ENCODE data around the gene HHAT. TPM values are rescaled to one million over a fixed set of nuclear protein-coding genes. Genes with fewer than 3 reads are reported as not detected.

Gene HHAT
- total and polyA plus RNA-seq, 3 donors from 2014 or later = 8.5 to 24.3 (median 23.8) TPM

GRCh38 chr1:210697185-210697584 lies 368.5 kb downstream of the HHAT start:
- H3K9me3 ChIP-seq = no peaks in the 10 kb centered on the region
- TF ChIP-seq POLR2A (IDR thresholded peaks at IDR 0.05) (no peak), CTCF (IDR thresholded peaks at IDR 0.05) (no peak)
- intact Hi-C loops (cut with DNase I; ENCODE audit: low total_unique reads) = no loop called here
- no peaks in the 10 kb centered on the region for H3K4me1 ChIP-seq
- no peak overlapping the region for H3K27ac ChIP-seq
- no peaks in the 10 kb centered on the region for H3K36me3 ChIP-seq (ENCODE audit: low read depth, missing control alignments)
- H3K27me3 ChIP-seq = no peaks in the 10 kb centered on the region
- no peak for DNase-seq
- WGBS, 2 donors = 54 to 59% methylated on average over 2 to 3 of the region's 3 CpGs
- no peak overlapping the region for H3K4me3 ChIP-seq

GRCh38 chr1:210698661-210699060 lies 370.0 kb downstream of the HHAT start:
- no peak for TF ChIP-seq POLR2A (IDR thresholded peaks at IDR 0.05)
- no peak for TF ChIP-seq CTCF (IDR thresholded peaks at IDR 0.05)
- Histone ChIP-seq H3K36me3 (ENCODE audit: low read depth, missing control alignments) (no peaks in the 10 kb centered on the region), H3K4me3 (no peak overlapping the region), H3K27ac (no peak overlapping the region), H3K9me3 (no peaks in the 10 kb centered on the region), H3K4me1 (no peaks in the 10 kb centered on the region), H3K27me3 (no peaks in the 10 kb centered on the region)
- intact Hi-C loops (cut with DNase I; ENCODE audit: low total_unique reads) = no loop called here
- WGBS, 2 donors = 91 to 94% methylated on average over 5 of the region's 5 CpGs
- DNase-seq = no peak

GRCh38 chr1:210700083-210700482 lies 371.4 kb downstream of the HHAT start:
- no peak overlapping the region for H3K4me3 ChIP-seq
- no peaks in the 10 kb centered on the region for H3K27me3 ChIP-seq
- WGBS, 2 donors = 77 to 90% methylated on average over 1 of the region's 1 CpG
- no peaks in the 10 kb centered on the region for H3K9me3 ChIP-seq
- no peaks in the 10 kb centered on the region for H3K4me1 ChIP-seq
- no peak for DNase-seq
- H3K36me3 ChIP-seq (ENCODE audit: low read depth, missing control alignments) = no peaks in the 10 kb centered on the region
- no peak overlapping the region for H3K27ac ChIP-seq
- TF ChIP-seq CTCF (IDR thresholded peaks at IDR 0.05) (no peak), POLR2A (IDR thresholded peaks at IDR 0.05) (no peak)
- intact Hi-C loops (cut with DNase I; ENCODE audit: low total_unique reads) = no loop called here

- WGBS, 2 donors = 46 to 58% methylated on average over 2 of the region's 2 CpGs
- intact Hi-C loops (cut with DNase I; ENCODE audit: low total_unique reads) = no loop called here
- Histone ChIP-seq H3K27ac (no peak overlapping the region), H3K36me3 (ENCODE audit: low read depth, missing control alignments) (no peaks in the 10 kb centered on the region), H3K27me3 (no peaks in the 10 kb centered on the region), H3K4me3 (no peak overlapping the region), H3K4me1 (no peaks in the 10 kb centered on the region), H3K9me3 (no peaks in the 10 kb centered on the region)
- TF ChIP-seq CTCF (IDR thresholded peaks at IDR 0.05) (no peak), POLR2A (IDR thresholded peaks at IDR 0.05) (no peak)
- DNase-seq = no peak
Measured at GRCh38 chr1:210700511-210700910, 371.8 kb downstream of the HHAT start.

GRCh38 chr1:210702506-210702905 lies 373.8 kb downstream of the HHAT start:
- no peak for TF ChIP-seq CTCF (IDR thresholded peaks at IDR 0.05)
- no peak for TF ChIP-seq POLR2A (IDR thresholded peaks at IDR 0.05)
- intact Hi-C loops (cut with DNase I; ENCODE audit: low total_unique reads) = no loop called here
- Histone ChIP-seq H3K4me1 (no peaks in the 10 kb centered on the region), H3K27ac (no peak overlapping the region), H3K9me3 (no peaks in the 10 kb centered on the region), H3K4me3 (no peak overlapping the region), H3K36me3 (ENCODE audit: low read depth, missing control alignments) (no peaks in the 10 kb centered on the region), H3K27me3 (no peaks in the 10 kb centered on the region)
- DNase-seq = no peak
- 95 to 98% methylated on average over 2 of the region's 2 CpGs for WGBS, 2 donors

All from testis (tissue), 3 donors.